PC-3 (cell line): Measurements from ENCODE around the gene STARD9.

ENCODE experiments used
- CTCF ChIP-seq: fragments of 300-600 bp; sonication (generic); conservative IDR thresholded peaks from 2 replicates; pipeline ENCODE4 v1.5.1; 2017; ENCODE audit warnings: antibody characterized with exemption, low read depth, mild to moderate bottlenecking, low read length
- EZH2phosphoT487 ChIP-seq: fragments of 300-600 bp; sonication (generic); IDR thresholded peaks from 2 replicates; pipeline ENCODE4 v1.6.1; 2018; ENCODE audit warnings: mild to moderate bottlenecking, antibody characterized with exemption, low read length, borderline replicate concordance

GRCh38 chr15:42548249-42549031 is 27.0 kb upstream of the STARD9 start, which contains the start of the genes HAUS2 and LRRC57:
- TF ChIP-seq EZH2phosphoT487 (no peak), CTCF (no peak)
